MG63 (cell line): ENCODE data around the gene KLHDC4. TPM values are rescaled to one million over a fixed set of nuclear protein-coding genes. Genes with fewer than 3 reads are reported as not detected.

Experiments
- DNase-seq: peaks from one replicate; pipeline ENCODE4 v3.0.0-alpha.2; 2020
- H3K27me3 ChIP-seq: fragments of 250-450 bp; sonication (Bioruptor Pico); 2 replicates; pipeline ENCODE4 v1.5.1; 2020; ENCODE audit warnings: mild to moderate bottlenecking, moderate library complexity
- H3K36me3 ChIP-seq: fragments of 250-450 bp; sonication (Bioruptor Pico); 2 replicates; pipeline ENCODE4 v1.5.1; 2020; ENCODE audit warnings: mild to moderate bottlenecking, moderate library complexity
- H3K4me3 ChIP-seq: fragments of 250-450 bp; sonication (Bioruptor Pico); 2 replicates; pipeline ENCODE4 v1.5.1; 2020; ENCODE audit warnings: mild to moderate bottlenecking, moderate library complexity
- H3K9me3 ChIP-seq: fragments of 250-450 bp; sonication (Bioruptor Pico); 2 replicates; pipeline ENCODE4 v1.5.1; 2020; ENCODE audit warnings: mild to moderate bottlenecking, moderate library complexity
- total RNA-seq: library from RNA; depleted of rRNA; stranded (reverse); fragments of >200 nt; shearing (Covaris generic); gene quantifications from 2 replicates; pipeline ENCODE4 v1.2.3, GENCODE V29; 2014; ENCODE audit warnings: low replicate concordance

The KLHDC4 gene
- total RNA-seq, 1 experiment from 2014 or later: 24.6 TPM

- no peaks in the 10 kb centered on the region for H3K27me3 ChIP-seq
- no peak overlapping the region for H3K4me3 ChIP-seq
- H3K9me3 ChIP-seq: no peaks in the 10 kb centered on the region
- DNase-seq: no peak
- no peaks in the 10 kb centered on the region for H3K36me3 ChIP-seq
These were observed 64.3 kb downstream of the KLHDC4 start for GRCh38 chr16:87701505-87701921.

DNA sequence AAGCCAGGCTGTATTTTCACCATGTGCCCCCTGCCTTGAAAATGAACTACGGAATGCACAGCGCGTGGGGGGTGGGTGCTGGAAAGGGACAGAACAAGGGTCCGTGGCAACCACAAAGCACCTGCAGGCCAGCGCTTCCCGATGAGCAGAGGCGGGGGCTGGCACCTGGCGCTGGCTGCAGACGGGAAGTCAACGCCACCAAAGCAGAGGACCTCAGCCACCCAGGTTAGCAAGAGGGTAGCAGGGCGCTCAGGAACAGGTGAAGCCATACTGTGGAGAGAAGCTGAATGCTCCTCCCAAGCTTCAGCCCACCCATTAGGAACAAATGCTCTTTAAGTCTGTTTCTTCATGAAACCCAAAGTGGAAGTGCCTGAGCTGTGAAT is 64.7 kb downstream of the KLHDC4 start:
- no peaks in the 10 kb centered on the region for H3K27me3 ChIP-seq
- H3K9me3 ChIP-seq: no peaks in the 10 kb centered on the region
- no peak overlapping the region for H3K4me3 ChIP-seq
- DNase-seq: no peak
- H3K36me3 ChIP-seq: no peaks in the 10 kb centered on the region

DNA sequence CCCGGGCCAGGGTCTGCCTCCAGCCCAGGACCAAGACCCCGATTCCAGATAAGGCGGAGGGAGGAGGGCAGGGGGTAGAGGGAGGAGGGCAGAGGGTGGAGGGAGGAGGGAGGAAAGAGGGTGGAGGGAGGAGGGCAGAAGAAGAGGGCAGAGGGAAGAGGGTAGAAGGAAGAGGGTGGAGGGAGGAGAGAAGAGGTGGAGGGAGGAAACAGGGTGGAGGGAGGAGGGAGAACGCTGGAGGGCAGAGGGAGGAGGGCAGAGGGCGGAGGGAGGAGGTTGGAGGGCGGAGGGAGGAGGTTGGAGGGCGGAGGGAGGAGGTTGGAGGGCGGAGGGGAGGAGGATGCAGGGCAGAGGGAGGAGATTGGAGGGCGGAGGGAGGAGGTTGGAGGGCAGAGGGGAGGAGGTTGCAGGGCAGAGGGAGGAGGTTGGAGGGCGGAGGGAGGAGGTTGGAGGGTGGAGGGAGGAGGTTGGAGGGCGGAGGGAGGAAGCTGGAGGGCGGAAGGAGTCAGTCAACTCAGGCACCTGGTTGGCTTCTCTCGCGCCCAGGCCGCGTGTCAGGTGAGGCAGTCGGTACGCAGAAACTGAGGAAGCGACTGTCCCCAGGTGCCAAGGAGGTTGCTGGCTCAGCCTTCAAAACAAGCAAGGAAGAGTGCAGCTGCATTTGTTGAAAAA is 65.2 kb downstream of the KLHDC4 start:
- Histone ChIP-seq H3K4me3 (no peak overlapping the region), H3K9me3 (no peaks in the 10 kb centered on the region), H3K36me3 (no peaks in the 10 kb centered on the region), H3K27me3 (no peaks in the 10 kb centered on the region)
- no peak for DNase-seq

DNA sequence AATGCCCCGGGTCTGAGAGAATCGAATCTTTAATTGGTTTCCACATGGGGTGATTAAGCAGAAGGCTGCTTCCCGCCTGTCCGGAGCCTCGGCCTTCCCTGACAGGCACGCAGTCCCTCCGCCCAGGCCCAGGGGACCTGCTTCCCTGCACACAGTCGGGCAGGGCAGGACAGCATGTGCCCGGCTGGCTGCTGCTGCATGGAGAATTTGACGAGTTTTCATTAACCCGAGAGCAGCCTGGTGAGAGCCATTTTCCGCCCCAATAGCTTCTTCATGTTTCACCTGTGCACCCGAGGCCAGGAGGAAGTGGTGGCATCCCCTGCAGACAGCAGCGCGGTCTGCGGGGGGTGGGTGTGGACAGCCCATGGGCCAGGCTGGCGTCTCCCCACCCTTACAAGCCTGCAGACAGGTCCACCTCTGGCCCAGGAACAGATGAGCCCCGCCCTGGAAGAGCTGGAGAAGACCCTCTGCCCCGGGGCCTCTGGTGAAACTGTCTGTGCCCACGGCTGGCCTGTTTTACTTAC is 67.0 kb downstream of the KLHDC4 start:
- no peak overlapping the region for H3K4me3 ChIP-seq
- no peaks in the 10 kb centered on the region for H3K27me3 ChIP-seq
- H3K36me3 ChIP-seq: no peaks in the 10 kb centered on the region
- DNase-seq: no peak
- H3K9me3 ChIP-seq: no peaks in the 10 kb centered on the region

DNA sequence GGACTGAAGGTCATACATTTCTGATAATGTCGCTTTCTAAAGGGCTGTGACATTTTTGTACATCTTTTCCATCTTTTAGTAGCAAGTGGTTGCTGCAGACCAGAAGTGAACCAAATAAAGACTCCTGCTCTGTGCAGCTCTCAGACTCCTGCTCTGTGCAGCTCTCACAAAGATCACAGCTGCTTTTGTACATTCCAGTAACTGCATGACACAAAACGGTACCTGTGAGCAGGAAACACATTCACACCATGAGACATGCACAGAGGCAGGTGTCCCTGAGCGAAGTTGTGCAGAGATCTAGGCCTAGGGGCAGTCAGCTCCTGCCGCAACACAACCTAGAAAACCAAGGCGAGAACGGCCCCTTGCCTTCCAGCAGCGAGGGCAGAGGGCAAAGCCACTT is 67.5 kb downstream of the KLHDC4 start:
- no peak for DNase-seq
- H3K27me3 ChIP-seq: no peaks in the 10 kb centered on the region
- no peaks in the 10 kb centered on the region for H3K9me3 ChIP-seq
- H3K36me3 ChIP-seq: no peaks in the 10 kb centered on the region
- no peak overlapping the region for H3K4me3 ChIP-seq

GRCh38 chr16:87697792-87698191 is 68.0 kb downstream of the KLHDC4 start:
- DNase-seq: no peak
- no peaks in the 10 kb centered on the region for H3K27me3 ChIP-seq
- H3K36me3 ChIP-seq: no peaks in the 10 kb centered on the region
- H3K9me3 ChIP-seq: no peaks in the 10 kb centered on the region
- H3K4me3 ChIP-seq: no peak overlapping the region

DNA sequence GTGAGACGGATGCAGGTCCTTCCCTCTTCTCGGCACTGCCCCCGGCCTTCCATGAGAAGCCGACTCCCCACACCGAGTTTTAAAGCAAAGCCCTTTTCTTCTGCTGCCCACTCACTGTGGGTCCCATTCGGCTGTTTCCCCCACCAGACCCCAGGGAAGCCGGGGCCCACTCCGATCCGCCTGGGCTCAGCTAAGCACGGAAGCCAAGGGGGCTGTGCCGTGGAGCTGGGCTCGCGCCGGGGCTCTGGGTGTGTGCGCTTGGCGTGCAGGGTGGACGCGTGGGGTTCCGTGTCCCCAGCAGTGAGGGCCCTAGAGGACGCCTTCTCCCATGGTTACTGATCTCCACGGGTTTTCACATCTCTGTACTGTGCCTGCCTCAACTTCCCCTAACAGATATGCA is 68.5 kb downstream of the KLHDC4 start:
- no peaks in the 10 kb centered on the region for H3K36me3 ChIP-seq
- no peaks in the 10 kb centered on the region for H3K9me3 ChIP-seq
- no peak for DNase-seq

DNA sequence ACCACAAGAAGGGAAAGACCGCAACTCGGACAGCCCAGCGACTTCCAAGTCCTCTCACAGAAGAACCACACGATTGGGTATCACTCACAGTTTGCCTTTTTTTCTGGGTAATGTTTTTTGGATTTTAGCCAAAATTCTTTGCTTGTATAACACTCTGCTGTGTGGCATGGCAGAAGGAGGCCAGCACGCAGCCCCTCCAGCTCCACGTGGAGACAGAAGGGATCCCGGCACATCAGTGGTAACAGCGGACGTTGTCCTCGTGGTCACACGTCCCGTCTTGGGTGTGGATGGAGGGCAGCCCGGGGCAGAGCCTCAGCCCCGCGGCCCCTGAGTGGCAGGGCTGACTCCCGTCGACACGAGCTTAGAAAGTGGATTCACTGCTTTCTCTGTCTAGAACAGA is 69.1 kb downstream of the KLHDC4 start:
- DNase-seq: no peak
- H3K36me3 ChIP-seq: no peaks in the 10 kb centered on the region
- H3K9me3 ChIP-seq: no peaks in the 10 kb centered on the region
- H3K4me3 ChIP-seq: no peak overlapping the region
- H3K27me3 ChIP-seq: no peaks in the 10 kb centered on the region

More for the DNA sequence above, 68.5 kb downstream of the KLHDC4 start:
- no peak overlapping the region for H3K4me3 ChIP-seq
- no peaks in the 10 kb centered on the region for H3K27me3 ChIP-seq

DNA sequence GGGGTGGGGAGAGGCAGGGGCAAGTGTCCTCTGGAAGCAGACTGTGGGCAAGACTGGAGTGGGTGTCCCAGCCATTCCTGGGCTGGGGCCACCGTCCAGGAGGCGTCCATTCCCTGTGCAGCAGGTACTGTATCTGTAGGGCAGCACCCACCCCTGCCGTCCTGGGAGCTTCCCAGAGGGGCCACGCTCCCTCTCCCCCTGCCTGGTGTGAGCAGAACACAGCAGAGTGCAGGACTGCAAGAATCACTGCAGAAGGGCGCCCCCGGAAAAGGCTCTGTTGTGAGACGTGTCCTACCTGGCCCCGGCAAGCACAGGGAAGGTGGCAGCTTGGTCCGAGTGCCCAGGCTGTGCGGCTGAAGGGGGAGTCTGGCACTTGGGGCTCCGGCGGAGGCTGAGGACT is 70.3 kb downstream of the KLHDC4 start:
- no peak for DNase-seq
- no peaks in the 10 kb centered on the region for H3K9me3 ChIP-seq
- no peaks in the 10 kb centered on the region for H3K36me3 ChIP-seq
- H3K27me3 ChIP-seq: no peaks in the 10 kb centered on the region
- H3K4me3 ChIP-seq: no peak overlapping the region

- Histone ChIP-seq H3K36me3 (no peaks in the 10 kb centered on the region), H3K4me3 (no peak overlapping the region), H3K27me3 (no peaks in the 10 kb centered on the region), H3K9me3 (no peaks in the 10 kb centered on the region)
- DNase-seq: no peak
These were observed 71.2 kb downstream of the KLHDC4 start for GRCh38 chr16:87694441-87695125.

- DNase-seq: no peak
- H3K4me3 ChIP-seq: no peak overlapping the region
- H3K9me3 ChIP-seq: no peaks in the 10 kb centered on the region
- H3K27me3 ChIP-seq: no peaks in the 10 kb centered on the region
- no peaks in the 10 kb centered on the region for H3K36me3 ChIP-seq
These were observed 72.0 kb downstream of the KLHDC4 start for GRCh38 chr16:87693827-87694226.

GRCh38 chr16:87692756-87693155 is 73.0 kb downstream of the KLHDC4 start:
- Histone ChIP-seq H3K4me3 (no peak overlapping the region), H3K36me3 (no peaks in the 10 kb centered on the region), H3K9me3 (no peaks in the 10 kb centered on the region), H3K27me3 (no peaks in the 10 kb centered on the region)
- no peak for DNase-seq

DNA sequence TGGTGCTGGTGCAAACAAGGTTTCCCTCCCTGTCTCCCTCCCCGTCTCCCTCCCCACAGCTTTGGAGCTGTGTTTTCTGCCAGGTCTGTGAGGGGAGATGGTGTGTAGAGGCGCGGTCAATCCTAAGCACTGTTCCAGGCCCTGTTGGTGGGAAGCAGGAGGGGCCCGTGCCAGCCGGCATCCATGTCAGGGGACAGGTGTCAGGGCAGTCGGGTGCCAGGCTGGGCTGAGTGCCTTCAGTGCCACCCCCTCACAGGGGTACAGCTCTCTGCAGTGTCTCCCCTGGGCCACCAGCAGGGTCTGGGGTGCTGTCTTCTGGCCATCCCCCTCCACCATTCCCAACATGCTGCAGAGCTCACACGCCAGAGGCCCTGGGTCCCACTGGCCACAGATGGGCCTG is 73.6 kb downstream of the KLHDC4 start:
- H3K9me3 ChIP-seq: no peaks in the 10 kb centered on the region
- DNase-seq: no peak
- H3K36me3 ChIP-seq: no peaks in the 10 kb centered on the region
- no peak overlapping the region for H3K4me3 ChIP-seq
- no peaks in the 10 kb centered on the region for H3K27me3 ChIP-seq

DNA sequence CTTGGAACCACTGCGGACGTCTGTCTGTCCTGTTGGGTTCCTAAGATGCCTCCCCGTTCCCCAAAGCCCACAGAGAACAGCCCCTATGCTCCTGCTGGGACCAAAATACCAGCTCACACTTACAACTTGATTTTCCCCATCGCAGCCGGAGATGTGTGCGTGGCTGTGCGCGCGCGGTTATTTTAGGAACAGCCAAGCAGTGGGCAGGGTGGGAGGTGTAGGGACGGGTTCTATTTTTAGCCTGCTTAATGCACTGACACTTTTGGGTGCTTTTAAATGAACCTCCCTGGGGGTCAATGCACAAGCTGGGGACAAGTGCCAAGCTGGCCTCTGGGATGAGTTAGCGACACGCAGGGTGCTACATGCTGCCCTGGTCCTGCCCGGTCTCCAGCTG is 74.1 kb downstream of the KLHDC4 start:
- Histone ChIP-seq H3K27me3 (no peaks in the 10 kb centered on the region), H3K9me3 (no peaks in the 10 kb centered on the region), H3K4me3 (no peak overlapping the region), H3K36me3 (no peaks in the 10 kb centered on the region)
- no peak for DNase-seq

- Histone ChIP-seq H3K4me3 (no peak overlapping the region), H3K36me3 (no peaks in the 10 kb centered on the region), H3K9me3 (no peaks in the 10 kb centered on the region), H3K27me3 (no peaks in the 10 kb centered on the region)
- DNase-seq: no peak
These were observed 74.7 kb downstream of the KLHDC4 start for GRCh38 chr16:87690911-87691685.

GRCh38 chr16:87689956-87690465 is 75.8 kb downstream of the KLHDC4 start:
- no peak overlapping the region for H3K4me3 ChIP-seq
- no peaks in the 10 kb centered on the region for H3K27me3 ChIP-seq
- no peak for DNase-seq
- no peaks in the 10 kb centered on the region for H3K36me3 ChIP-seq
- H3K9me3 ChIP-seq: no peaks in the 10 kb centered on the region
